SK-N-MC (cell line): Measurements from ENCODE around the gene CYP2S1.

Experiments
- EZH2 ChIP-seq: fragments of 200-600 bp; sonication (generic); IDR thresholded peaks from one replicate; pipeline ENCODE4 v1.6.1; 2017; ENCODE audit warnings: antibody characterized with exemption
- FOXP2 ChIP-seq: optimal IDR thresholded peaks from 2 replicates; pipeline ENCODE3; 2011; ENCODE audit warnings: mild to moderate bottlenecking, moderate library complexity; ENCODE audit not compliant: insufficient read depth; ENCODE audit errors: extremely low read length, control extremely low read depth
- POLR2AphosphoS5 ChIP-seq: IDR thresholded peaks from 2 replicates; pipeline ENCODE4 v1.6.1; 2012; ENCODE audit warnings: mild to moderate bottlenecking, low read depth, low read length, borderline replicate concordance

- TF ChIP-seq FOXP2 (no peak), POLR2AphosphoS5 (no peak), EZH2 (no peak)
Observed at GRCh38 chr19:41214161-41214560, 21.1 kb downstream of the CYP2S1 start.
